SK-N-MC (cell line): Measurements from ENCODE around the gene THOC2.

ENCODE experiments used
- EZH2 ChIP-seq: fragments of 200-600 bp; sonication (generic); IDR thresholded peaks from one replicate; pipeline ENCODE4 v1.6.1; 2017; ENCODE audit warnings: antibody characterized with exemption
- POLR2AphosphoS5 ChIP-seq: IDR thresholded peaks from 2 replicates; pipeline ENCODE4 v1.6.1; 2012; ENCODE audit warnings: mild to moderate bottlenecking, low read depth, low read length, borderline replicate concordance

DNA sequence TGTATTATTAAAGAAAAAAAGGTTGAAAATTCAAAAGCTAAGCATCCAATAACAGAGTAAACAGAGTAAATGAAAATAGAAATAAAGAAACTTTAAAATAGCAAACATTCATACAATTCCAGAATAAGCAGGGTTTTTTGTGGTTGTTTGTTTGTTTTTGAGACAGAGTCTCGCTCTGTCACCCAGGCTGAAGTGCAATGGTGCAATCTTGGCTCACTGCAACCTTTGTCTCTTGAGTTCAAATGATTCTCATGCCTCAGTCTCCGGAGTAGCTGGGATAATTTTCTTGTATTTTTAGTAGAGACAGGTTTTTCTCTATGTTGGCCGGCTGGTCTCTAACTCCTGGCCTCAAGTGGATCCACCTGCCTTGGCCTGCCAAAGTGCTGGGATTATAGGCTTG is 6.6 kb upstream of the THOC2 start:
- TF ChIP-seq POLR2AphosphoS5 (no peak), EZH2 (no peak)
